ENCODE data around the gene DNMBP.

DNA sequence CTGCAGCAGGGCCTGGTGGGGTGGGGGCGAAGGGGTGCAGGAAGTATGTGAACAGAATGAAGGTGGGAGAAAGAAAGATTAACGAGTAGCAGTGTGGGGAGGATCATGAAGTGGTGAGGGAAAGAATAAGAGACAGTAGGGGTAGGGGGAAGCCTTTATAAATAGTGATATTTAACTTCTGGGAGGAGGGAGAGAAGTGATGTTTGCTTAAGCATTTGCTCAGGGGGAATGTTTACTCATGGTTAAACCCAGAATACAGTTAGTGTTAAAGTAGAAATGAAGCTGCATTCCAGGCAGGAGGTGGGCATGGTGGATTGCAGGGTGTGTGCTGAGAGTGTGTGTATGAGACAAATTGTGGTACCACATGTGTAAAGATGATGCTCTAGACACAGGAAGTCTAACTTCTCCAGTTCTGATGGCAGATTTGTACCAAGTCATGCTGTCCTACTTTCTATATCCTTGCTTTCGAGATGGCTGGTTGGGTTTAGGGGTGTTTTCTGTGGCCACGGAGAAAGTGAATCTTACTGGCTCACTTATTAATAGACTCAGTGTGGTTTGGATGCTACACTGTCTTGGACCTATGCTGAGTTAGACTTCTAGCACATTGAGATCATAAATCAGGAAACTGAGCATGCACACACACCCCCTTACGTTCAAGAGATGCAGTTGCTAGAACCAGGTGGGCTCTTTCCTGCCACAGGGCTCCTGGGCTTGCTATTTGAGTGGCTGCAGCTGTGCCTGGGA is 10.6 kb upstream of the DNMBP start:
- no peak for TF ChIP-seq POLR2A (IDR thresholded peaks at IDR 0.05; ENCODE audit: control extremely low read depth in 1 of 2, low read depth in 2 of 2, low read length in 2 of 2)
- TF ChIP-seq, protein P1, sequence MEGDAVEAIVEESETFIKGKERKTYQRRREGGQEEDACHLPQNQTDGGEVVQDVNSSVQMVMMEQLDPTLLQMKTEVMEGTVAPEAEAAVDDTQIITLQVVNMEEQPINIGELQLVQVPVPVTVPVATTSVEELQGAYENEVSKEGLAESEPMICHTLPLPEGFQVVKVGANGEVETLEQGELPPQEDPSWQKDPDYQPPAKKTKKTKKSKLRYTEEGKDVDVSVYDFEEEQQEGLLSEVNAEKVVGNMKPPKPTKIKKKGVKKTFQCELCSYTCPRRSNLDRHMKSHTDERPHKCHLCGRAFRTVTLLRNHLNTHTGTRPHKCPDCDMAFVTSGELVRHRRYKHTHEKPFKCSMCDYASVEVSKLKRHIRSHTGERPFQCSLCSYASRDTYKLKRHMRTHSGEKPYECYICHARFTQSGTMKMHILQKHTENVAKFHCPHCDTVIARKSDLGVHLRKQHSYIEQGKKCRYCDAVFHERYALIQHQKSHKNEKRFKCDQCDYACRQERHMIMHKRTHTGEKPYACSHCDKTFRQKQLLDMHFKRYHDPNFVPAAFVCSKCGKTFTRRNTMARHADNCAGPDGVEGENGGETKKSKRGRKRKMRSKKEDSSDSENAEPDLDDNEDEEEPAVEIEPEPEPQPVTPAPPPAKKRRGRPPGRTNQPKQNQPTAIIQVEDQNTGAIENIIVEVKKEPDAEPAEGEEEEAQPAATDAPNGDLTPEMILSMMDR (IDR thresholded peaks at IDR 0.05; ENCODE audit: control extremely low read depth in 1 of 3, insufficient read depth in 1 of 3, low read depth in 1 of 3, low read length in 3 of 3) = no peak
- TF ChIP-seq, protein P2, sequence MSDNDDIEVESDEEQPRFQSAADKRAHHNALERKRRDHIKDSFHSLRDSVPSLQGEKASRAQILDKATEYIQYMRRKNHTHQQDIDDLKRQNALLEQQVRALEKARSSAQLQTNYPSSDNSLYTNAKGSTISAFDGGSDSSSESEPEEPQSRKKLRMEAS (IDR thresholded peaks at IDR 0.05) = no peak
- no peak for TF ChIP-seq EZH2 (IDR thresholded peaks at IDR 0.05; ENCODE audit: low read depth, low read length, severe bottlenecking)
- TF ChIP-seq CHD2 (IDR thresholded peaks at IDR 0.05; ENCODE audit: low read length) = no peak
- TF ChIP-seq RNF2 (IDR thresholded peaks at IDR 0.05; ENCODE audit: borderline replicate concordance, low read depth, low read length, missing control alignments, poor library complexity, severe bottlenecking) = no peak
- no peak for TF ChIP-seq KDM4A (IDR thresholded peaks at IDR 0.05; ENCODE audit: low read depth, low read length, severe bottlenecking)
- TF ChIP-seq KDM1A (IDR thresholded peaks at IDR 0.05; ENCODE audit: borderline replicate concordance, low read length) = no peak
- no peak for TF ChIP-seq BRCA1 (IDR thresholded peaks at IDR 0.05; ENCODE audit: low read depth, low read length)
- TF ChIP-seq MAFK (IDR thresholded peaks at IDR 0.05; ENCODE audit: low read depth, low read length) = no peak
- no peak for TF ChIP-seq POLR2AphosphoS5 (IDR thresholded peaks at IDR 0.05; ENCODE audit: low read depth, low read length)

Data from H1 (cell line).